Measurements from ENCODE around the gene ADAMTS17. TPM values are rescaled to one million over a fixed set of nuclear protein-coding genes. Genes with fewer than 3 reads are reported as not detected.

Gene ADAMTS17
- total RNA-seq, 2 donors from 2014 or later: 4.0 to 6.8 TPM

- DNase-seq (ENCODE audit: low spot score): no peak
- intact Hi-C loops (cut with DNase I): no loop called here
These were observed 82.5 kb downstream of the ADAMTS17 start for GRCh38 chr15:100259266-100259665.

DNA sequence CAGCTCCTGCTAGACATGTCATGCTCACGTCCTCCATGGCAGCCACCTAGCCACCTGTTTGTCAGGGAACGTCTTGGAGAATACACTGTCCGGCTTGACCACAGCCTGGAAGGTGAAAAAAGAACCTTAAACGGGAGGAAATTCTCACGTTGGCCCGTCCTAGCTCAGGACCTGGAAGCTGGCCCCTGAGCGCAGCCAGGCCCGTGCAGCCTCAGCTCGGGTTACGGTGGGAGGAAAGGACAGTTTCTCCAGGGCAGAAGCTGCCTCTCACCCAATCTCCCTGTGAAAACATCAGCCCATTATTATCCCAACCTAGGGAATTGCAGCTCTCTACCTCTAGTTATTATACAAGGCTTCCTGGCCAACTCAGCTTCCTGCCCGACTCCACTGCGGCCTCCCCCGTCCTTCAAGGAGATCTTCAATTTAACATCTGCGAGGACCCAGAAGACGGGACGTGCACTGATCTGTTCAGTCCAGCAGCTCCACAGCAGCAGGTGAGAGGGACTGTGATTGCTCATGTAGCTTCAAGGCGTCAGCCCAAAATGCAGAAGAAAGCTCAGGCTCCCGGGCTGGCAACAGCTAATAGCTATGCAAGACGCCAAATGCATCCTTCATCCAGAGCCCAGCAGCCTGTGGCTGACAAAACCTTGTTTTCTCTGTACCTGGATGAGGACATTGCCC is 84.7 kb downstream of the ADAMTS17 start:
- DNase-seq (ENCODE audit: low spot score): no peak
- intact Hi-C loops (cut with DNase I): no loop called here

- intact Hi-C loops (cut with DNase I): no loop called here
- peak; percentile 57 for DNase-seq (ENCODE audit: low spot score)
These were observed 85.4 kb downstream of the ADAMTS17 start for GRCh38 chr15:100256101-100256969.

GRCh38 chr15:100255644-100256043 is 86.1 kb downstream of the ADAMTS17 start:
- DNase-seq (ENCODE audit: low spot score): peak; percentile 35
- intact Hi-C loops (cut with DNase I): no loop called here

DNA sequence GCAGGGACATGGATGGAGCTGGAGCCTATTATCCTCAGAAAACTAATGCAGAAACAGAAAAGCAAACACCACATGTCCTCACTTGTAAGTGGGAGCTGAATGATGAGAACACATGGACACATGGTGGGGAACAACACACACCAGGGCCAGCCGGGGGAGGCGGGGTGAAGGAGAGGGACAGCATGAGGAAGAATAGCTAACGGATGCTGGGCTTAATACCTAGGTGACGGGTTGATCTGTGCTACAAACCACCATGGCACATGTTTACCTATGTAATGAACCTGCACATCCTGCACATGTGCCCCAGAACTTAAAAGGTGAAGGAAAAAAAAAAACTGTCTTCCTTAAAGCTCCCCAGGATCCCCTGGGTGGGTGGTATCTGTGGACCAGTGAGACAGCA is 87.1 kb downstream of the ADAMTS17 start:
- peak; percentile 26 for DNase-seq (ENCODE audit: low spot score)
- intact Hi-C loops (cut with DNase I): no loop called here

GRCh38 chr15:100254285-100254684 is 87.5 kb downstream of the ADAMTS17 start:
- intact Hi-C loops (cut with DNase I): no loop called here
- no peak for DNase-seq (ENCODE audit: low spot score)

DNA sequence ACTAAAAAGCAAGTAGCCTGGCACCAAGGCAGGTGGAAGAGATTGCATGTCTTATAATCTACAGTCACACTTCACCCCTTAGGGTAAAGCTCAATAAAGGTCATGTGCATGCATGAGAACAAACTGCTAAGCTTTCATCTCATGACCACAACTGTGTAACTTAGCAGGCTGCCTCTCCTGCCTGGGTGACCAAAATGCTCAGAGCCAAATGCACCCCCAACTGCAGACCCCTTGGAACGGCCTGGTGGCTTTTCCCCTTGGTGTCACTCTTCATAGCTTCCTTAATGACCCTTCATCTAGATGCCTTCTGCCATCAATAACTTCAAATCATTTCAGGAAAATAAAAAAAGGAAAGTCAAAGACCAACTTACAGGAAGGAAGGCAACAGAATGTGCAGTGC is 88.1 kb downstream of the ADAMTS17 start:
- peak; percentile 46 for DNase-seq (ENCODE audit: low spot score)
- intact Hi-C loops (cut with DNase I): no loop called here

DNA sequence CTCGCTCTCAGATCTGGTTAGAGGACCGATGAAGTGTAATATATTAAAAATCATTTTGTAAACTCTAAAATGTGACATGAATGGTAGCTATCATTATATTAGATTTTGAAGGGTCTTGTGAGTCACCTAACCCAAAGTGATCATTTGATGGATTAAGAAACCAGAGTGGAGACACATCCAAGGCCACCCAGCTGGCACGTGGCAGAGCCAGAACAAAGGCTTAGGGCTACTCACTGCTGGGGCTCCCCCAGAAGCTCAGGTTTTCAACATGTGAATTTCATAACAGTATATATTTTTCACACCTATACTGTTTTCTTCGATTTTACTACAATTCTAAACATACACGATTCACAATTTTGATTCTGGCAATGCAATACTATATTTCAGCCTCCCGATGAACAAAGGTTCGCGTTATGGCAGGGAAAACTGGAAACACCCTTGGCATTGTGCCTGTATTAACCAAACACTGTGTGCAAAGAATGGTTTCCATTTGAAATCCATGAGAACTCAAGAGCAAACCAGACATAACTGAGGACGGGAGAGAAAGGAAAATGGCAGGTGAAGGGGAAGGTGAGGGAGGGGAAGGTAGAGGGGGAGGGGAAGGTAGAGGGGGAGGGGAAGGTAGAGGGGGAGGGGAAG is 88.9 kb downstream of the ADAMTS17 start:
- DNase-seq (ENCODE audit: low spot score): peak; percentile 30
- intact Hi-C loops (cut with DNase I): no loop called here

DNA sequence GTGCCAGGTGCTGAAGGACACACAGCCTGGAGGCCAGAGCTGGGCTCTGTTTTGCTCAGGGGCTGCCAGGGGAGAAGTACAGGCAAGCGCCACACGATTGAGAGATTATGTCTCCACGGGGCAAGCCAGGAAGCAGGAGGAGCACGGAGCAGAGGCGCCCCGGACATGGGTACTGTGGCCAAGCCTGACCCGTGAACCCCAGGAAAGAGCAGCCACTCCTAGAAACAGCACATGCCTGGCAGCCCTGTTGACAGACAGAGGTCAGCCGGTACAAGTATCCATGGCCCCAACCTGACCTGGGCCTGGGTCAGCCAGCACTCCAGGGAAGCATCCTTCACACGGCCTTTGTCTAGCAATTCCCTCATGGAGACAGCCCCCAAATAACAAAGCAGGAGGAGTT is 89.4 kb downstream of the ADAMTS17 start:
- peak; percentile 51 for DNase-seq (ENCODE audit: low spot score)
- intact Hi-C loops (cut with DNase I): no loop called here

DNA sequence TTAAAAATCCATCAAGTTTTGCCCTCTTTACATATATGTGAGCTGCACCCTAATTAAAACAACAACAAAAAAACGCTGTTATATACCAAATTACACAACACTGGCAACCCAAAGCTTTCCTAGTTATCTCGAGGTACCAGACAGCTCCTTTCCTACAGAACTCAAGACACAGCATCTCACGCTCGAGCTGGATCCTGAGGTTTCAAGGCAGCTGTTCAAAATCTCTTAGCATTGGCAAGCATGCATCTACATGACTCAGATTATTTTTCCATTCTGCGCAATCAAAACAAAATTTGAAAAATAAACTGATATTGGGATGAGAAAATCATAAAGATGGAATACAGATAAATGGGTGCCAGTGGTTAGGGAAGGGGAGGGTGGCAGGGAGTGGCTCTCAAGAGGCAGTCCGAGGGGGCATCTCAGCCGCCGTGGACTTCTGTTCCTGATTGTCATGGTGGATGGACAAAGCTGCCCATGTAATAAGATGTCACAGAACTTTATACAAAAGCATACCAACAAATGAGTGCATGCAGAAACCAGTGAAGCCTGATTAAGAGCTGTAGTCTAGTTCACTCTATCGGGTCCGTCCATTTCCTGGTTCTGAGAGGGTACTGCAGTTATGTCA is 91.5 kb downstream of the ADAMTS17 start:
- peak; percentile 29 for DNase-seq (ENCODE audit: low spot score)
- intact Hi-C loops (cut with DNase I): no loop called here

DNA sequence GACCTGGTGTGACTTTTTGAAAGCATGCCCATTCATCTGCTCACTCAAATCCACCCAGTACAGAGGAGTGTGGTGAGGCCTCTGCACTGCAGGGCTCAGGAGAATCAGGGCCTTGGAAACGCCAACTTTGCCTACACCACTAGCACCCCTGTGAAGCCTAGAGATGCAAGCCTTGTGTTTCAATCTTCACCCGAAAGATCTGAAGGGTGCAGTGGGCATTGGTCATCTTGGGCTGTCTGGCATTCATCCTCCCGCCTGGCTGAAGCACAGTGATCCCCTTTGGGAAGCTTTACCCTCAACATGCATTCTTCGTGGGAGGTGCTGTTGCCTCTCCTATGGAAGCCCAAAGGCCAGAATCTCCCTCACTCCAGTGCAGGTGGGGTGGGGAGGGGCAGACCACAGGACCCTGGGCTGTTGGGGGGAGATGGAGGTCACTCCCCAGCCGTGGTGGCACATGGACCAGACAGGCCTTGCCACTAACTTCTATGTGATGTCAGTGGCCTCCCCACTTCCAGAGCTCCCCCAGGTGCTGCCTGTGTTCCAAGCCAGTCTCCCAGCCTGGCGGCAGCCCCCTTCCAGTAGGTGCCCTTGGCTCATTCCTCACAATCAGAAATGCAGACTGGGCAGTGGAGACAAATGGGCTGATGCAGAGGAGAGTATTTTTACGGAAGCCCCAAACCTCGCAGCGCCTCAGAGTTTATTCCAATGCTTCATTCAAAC is 92.5 kb downstream of the ADAMTS17 start:
- DNase-seq (ENCODE audit: low spot score): peak; percentile 52
- intact Hi-C loops (cut with DNase I): no loop called here

GRCh38 chr15:100248236-100248635 is 93.5 kb downstream of the ADAMTS17 start:
- peak; percentile 23 for DNase-seq (ENCODE audit: low spot score)
- intact Hi-C loops (cut with DNase I): no loop called here

- DNase-seq (ENCODE audit: low spot score): peak; percentile 48
- intact Hi-C loops (cut with DNase I): no loop called here
These were observed 94.2 kb downstream of the ADAMTS17 start for GRCh38 chr15:100247228-100248225.

- intact Hi-C loops (cut with DNase I): no loop called here
These were observed 95.9 kb downstream of the ADAMTS17 start for GRCh38 chr15:100245855-100246254.

DNA sequence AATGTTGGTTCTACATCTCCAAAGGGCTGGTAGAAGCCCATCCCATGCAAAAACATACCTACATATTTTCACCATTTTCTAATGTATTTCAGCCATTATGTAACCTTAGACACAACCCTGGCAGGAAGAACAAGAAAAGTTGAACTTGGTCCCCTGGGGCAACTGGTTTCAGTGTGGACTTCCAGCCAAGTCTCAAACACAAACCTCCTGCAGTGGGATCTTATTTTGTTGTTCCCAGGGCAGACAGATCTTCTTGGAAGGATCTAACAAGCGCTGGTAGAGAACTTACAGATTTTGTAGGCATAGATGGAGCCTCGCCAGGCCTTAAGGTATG is 96.3 kb downstream of the ADAMTS17 start:
- intact Hi-C loops (cut with DNase I): no loop called here
- DNase-seq (ENCODE audit: low spot score): peak; percentile 11

More at GRCh38 chr15:100245855-100246254, 95.9 kb downstream of the ADAMTS17 start:
- peak; percentile 10 for DNase-seq (ENCODE audit: low spot score)

DNA sequence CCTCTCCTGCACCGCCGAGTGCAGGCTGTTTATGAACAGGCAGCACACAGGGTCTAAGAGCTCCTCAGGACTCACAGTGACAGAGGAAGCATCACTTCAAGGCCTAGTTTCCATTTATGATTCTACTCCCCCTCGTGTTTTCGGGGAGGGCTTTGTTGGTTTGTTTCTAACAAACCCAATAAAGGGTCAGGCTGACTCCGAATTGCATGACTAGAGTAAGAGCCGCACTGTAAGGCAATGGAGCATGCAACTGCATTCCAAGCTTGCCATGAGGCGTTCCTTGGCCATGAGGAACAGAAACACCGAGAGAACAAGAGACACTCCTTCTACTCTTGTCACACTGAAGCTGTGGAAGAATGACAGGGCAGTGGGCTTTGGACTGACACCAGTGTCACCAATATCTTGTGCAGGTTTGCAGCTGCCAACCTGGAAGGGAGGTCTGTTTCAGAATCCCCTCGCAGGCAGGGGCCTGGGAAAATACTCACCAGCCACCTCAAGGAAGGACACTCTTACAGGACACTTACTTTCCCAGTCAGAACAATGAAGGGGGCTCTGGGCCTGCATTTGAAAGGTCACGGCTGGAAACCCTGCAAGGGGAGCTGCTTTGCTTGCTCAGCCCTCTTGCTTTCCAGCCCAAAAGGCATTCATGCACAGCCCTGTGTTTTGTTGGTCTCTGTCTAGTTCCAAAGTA is 96.8 kb downstream of the ADAMTS17 start:
- intact Hi-C loops (cut with DNase I): no loop called here
- peak; percentile 26 for DNase-seq (ENCODE audit: low spot score)

- DNase-seq (ENCODE audit: low spot score): no peak
- intact Hi-C loops (cut with DNase I): no loop called here
These were observed 98.8 kb downstream of the ADAMTS17 start for GRCh38 chr15:100242989-100243388.
